ENCODE results near the gene RCAN2. TPM values are rescaled to one million over a fixed set of nuclear protein-coding genes. Genes with fewer than 3 reads are reported as not detected.

Gene RCAN2
- total and polyA plus RNA-seq, 2 experiments from 2014 or later, result 6.0 to 9.3 TPM

GRCh38 chr6:46312654-46313053 lies 178.6 kb downstream of the RCAN2 start (continued):
- TF ChIP-seq REST (IDR thresholded peaks at IDR 0.05; ENCODE audit: unreplicated experiment) (no peak), EZH2 (IDR thresholded peaks at IDR 0.05; ENCODE audit: low read depth, unreplicated experiment) (no peak)

GRCh38 chr6:46310196-46310595 lies 181.1 kb downstream of the RCAN2 start:
- Mint-ChIP-seq H3K4me1 (peaks cover 2% of the 10 kb centered on the region), H3K9me3 (no peaks in the 10 kb centered on the region), H3K27ac (no peak overlapping the region), H3K27me3 (ENCODE audit: insufficient read depth, low read depth, poor library complexity) (no peaks in the 10 kb centered on the region), H3K4me3 (no peak overlapping the region), H3K36me3 (ENCODE audit: low read depth) (no peaks in the 10 kb centered on the region)
- Histone ChIP-seq H2AFZ (no peak overlapping the region), H3K9me2 (ENCODE audit: insufficient read depth) (no peaks in the 10 kb centered on the region; the same call in none of the 2 replicates), H3K27ac (ENCODE audit: low read depth) (no peak overlapping the region), H3F3A (replicated peaks; ENCODE audit: low read depth) (no peaks in the 10 kb centered on the region), H3K27me3 (ENCODE audit: insufficient read depth) (no peaks in the 10 kb centered on the region), H3K79me2 (replicated peaks; ENCODE audit: insufficient read depth) (no peaks in the 10 kb centered on the region), H4K20me1 (replicated peaks; ENCODE audit: insufficient read depth) (no peaks in the 10 kb centered on the region), H3K36me3 (ENCODE audit: insufficient read depth) (no peaks in the 10 kb centered on the region), H3K4me1 (ENCODE audit: insufficient read depth) (no peaks in the 10 kb centered on the region), H3K4me3 (no peak overlapping the region), H3K4me2 (no peak overlapping the region)
- ATAC-seq, result no peak
- DNase-seq (ENCODE audit: low spot score), result no peak
- TF ChIP-seq EZH2phosphoT487 (IDR thresholded peaks at IDR 0.05; ENCODE audit: unreplicated experiment) (no peak), EZH2 (IDR thresholded peaks at IDR 0.05; ENCODE audit: low read depth, unreplicated experiment) (no peak), STAT1 (IDR thresholded peaks at IDR 0.05; ENCODE audit: unreplicated experiment) (no peak), ETS1 (IDR thresholded peaks at IDR 0.05) (no peak), NANOG (IDR thresholded peaks at IDR 0.05; ENCODE audit: borderline replicate concordance) (no peak), ZNF331 (CRISPR knock-in tag; IDR thresholded peaks at IDR 0.05; ENCODE audit: low read depth) (no peak), CTCF (conservative IDR thresholded peaks at IDR 0.05; ENCODE audit: low read depth in 2 of 2) (no peak), CREB1 (CRISPR knock-in tag; IDR thresholded peaks at IDR 0.05; ENCODE audit: low read depth) (no peak), POLR2AphosphoS5 (IDR thresholded peaks at IDR 0.05; ENCODE audit: low read depth) (no peak), JUNB (IDR thresholded peaks at IDR 0.05; ENCODE audit: unreplicated experiment) (no peak)
- TF ChIP-seq, protein P1, sequence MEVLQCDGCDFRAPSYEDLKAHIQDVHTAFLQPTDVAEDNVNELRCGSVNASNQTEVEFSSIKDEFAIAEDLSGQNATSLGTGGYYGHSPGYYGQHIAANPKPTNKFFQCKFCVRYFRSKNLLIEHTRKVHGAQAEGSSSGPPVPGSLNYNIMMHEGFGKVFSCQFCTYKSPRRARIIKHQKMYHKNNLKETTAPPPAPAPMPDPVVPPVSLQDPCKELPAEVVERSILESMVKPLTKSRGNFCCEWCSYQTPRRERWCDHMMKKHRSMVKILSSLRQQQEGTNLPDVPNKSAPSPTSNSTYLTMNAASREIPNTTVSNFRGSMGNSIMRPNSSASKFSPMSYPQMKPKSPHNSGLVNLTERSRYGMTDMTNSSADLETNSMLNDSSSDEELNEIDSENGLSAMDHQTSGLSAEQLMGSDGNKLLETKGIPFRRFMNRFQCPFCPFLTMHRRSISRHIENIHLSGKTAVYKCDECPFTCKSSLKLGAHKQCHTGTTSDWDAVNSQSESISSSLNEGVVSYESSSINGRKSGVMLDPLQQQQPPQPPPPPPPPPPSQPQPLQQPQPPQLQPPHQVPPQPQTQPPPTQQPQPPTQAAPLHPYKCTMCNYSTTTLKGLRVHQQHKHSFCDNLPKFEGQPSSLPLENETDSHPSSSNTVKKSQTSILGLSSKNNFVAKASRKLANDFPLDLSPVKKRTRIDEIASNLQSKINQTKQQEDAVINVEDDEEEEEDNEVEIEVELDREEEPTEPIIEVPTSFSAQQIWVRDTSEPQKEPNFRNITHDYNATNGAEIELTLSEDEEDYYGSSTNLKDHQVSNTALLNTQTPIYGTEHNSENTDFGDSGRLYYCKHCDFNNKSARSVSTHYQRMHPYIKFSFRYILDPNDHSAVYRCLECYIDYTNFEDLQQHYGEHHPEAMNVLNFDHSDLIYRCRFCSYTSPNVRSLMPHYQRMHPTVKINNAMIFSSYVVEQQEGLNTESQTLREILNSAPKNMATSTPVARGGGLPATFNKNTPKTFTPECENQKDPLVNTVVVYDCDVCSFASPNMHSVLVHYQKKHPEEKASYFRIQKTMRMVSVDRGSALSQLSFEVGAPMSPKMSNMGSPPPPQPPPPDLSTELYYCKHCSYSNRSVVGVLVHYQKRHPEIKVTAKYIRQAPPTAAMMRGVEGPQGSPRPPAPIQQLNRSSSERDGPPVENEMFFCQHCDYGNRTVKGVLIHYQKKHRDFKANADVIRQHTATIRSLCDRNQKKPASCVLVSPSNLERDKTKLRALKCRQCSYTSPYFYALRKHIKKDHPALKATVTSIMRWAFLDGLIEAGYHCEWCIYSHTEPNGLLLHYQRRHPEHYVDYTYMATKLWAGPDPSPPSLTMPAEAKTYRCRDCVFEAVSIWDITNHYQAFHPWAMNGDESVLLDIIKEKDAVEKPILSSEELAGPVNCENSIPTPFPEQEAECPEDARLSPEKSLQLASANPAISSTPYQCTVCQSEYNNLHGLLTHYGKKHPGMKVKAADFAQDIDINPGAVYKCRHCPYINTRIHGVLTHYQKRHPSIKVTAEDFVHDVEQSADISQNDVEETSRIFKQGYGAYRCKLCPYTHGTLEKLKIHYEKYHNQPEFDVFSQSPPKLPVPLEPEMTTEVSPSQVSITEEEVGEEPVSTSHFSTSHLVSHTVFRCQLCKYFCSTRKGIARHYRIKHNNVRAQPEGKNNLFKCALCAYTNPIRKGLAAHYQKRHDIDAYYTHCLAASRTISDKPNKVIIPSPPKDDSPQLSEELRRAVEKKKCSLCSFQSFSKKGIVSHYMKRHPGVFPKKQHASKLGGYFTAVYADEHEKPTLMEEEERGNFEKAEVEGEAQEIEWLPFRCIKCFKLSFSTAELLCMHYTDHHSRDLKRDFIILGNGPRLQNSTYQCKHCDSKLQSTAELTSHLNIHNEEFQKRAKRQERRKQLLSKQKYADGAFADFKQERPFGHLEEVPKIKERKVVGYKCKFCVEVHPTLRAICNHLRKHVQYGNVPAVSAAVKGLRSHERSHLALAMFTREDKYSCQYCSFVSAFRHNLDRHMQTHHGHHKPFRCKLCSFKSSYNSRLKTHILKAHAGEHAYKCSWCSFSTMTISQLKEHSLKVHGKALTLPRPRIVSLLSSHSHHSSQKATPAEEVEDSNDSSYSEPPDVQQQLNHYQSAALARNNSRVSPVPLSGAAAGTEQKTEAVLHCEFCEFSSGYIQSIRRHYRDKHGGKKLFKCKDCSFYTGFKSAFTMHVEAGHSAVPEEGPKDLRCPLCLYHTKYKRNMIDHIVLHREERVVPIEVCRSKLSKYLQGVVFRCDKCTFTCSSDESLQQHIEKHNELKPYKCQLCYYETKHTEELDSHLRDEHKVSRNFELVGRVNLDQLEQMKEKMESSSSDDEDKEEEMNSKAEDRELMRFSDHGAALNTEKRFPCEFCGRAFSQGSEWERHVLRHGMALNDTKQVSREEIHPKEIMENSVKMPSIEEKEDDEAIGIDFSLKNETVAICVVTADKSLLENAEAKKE (CRISPR knock-in tag; IDR thresholded peaks at IDR 0.05), result no peak
